ENCODE data around the gene PDZD2.

DNA sequence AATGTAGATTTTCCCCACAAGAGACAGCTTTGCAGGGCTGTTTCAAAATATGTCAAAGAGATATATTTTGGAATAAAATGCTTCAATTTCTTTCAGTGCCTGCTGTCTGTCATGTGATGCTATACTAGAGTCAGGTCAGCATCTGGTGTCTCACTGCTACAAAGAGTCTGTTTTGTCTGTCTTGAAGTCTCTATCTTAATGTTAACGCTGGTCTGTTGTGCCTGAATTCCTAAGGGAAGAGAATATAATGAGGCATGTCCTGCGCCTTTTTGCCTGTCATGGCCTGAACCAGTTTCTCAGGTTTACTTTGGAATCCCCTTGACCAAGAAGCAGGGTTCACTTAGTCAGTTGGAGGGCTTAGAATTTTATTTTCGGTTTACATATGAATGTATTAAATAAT is 176.4 kb downstream of the PDZD2 start:
- TF ChIP-seq, protein P1, sequence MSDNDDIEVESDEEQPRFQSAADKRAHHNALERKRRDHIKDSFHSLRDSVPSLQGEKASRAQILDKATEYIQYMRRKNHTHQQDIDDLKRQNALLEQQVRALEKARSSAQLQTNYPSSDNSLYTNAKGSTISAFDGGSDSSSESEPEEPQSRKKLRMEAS (IDR thresholded peaks at IDR 0.05): no peak
- TF ChIP-seq POLR2A (IDR thresholded peaks at IDR 0.05; ENCODE audit: borderline replicate concordance, extremely low read depth, insufficient read depth, insufficient read length) (no peak), EZH2 (IDR thresholded peaks at IDR 0.05) (no peak), POLR2AphosphoS5 (IDR thresholded peaks at IDR 0.05; ENCODE audit: low read depth, low read length) (no peak), YY1 (IDR thresholded peaks at IDR 0.05; ENCODE audit: extremely low read depth, insufficient replicate concordance, low read depth, low read length) (no peak), FOSL1 (IDR thresholded peaks at IDR 0.05; ENCODE audit: low read depth) (no peak), ZFX (IDR thresholded peaks at IDR 0.05) (no peak), SIN3A (IDR thresholded peaks at IDR 0.05; ENCODE audit: low read depth) (no peak), TCF7L2 (IDR thresholded peaks at IDR 0.05; ENCODE audit: borderline replicate concordance, extremely low read depth, insufficient read depth, insufficient read length) (no peak), ZNF274 (IDR thresholded peaks at IDR 0.05; ENCODE audit: low read depth, low read length) (no peak), RAD21 (IDR thresholded peaks at IDR 0.05; ENCODE audit: low read depth) (no peak)
- TF ChIP-seq, protein P2, sequence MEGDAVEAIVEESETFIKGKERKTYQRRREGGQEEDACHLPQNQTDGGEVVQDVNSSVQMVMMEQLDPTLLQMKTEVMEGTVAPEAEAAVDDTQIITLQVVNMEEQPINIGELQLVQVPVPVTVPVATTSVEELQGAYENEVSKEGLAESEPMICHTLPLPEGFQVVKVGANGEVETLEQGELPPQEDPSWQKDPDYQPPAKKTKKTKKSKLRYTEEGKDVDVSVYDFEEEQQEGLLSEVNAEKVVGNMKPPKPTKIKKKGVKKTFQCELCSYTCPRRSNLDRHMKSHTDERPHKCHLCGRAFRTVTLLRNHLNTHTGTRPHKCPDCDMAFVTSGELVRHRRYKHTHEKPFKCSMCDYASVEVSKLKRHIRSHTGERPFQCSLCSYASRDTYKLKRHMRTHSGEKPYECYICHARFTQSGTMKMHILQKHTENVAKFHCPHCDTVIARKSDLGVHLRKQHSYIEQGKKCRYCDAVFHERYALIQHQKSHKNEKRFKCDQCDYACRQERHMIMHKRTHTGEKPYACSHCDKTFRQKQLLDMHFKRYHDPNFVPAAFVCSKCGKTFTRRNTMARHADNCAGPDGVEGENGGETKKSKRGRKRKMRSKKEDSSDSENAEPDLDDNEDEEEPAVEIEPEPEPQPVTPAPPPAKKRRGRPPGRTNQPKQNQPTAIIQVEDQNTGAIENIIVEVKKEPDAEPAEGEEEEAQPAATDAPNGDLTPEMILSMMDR (IDR thresholded peaks at IDR 0.05 in 2 of 3, conservative IDR thresholded peaks at IDR 0.05 in 1 of 3; ENCODE audit: borderline replicate concordance in 1 of 3, insufficient read depth in 1 of 3, low read depth in 2 of 3, low read length in 2 of 3): no peak
- TF ChIP-seq, protein P3, sequence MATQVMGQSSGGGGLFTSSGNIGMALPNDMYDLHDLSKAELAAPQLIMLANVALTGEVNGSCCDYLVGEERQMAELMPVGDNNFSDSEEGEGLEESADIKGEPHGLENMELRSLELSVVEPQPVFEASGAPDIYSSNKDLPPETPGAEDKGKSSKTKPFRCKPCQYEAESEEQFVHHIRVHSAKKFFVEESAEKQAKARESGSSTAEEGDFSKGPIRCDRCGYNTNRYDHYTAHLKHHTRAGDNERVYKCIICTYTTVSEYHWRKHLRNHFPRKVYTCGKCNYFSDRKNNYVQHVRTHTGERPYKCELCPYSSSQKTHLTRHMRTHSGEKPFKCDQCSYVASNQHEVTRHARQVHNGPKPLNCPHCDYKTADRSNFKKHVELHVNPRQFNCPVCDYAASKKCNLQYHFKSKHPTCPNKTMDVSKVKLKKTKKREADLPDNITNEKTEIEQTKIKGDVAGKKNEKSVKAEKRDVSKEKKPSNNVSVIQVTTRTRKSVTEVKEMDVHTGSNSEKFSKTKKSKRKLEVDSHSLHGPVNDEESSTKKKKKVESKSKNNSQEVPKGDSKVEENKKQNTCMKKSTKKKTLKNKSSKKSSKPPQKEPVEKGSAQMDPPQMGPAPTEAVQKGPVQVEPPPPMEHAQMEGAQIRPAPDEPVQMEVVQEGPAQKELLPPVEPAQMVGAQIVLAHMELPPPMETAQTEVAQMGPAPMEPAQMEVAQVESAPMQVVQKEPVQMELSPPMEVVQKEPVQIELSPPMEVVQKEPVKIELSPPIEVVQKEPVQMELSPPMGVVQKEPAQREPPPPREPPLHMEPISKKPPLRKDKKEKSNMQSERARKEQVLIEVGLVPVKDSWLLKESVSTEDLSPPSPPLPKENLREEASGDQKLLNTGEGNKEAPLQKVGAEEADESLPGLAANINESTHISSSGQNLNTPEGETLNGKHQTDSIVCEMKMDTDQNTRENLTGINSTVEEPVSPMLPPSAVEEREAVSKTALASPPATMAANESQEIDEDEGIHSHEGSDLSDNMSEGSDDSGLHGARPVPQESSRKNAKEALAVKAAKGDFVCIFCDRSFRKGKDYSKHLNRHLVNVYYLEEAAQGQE (IDR thresholded peaks at IDR 0.05; ENCODE audit: low read depth): no peak
